ENCODE measurements around the gene ADGRB3. TPM values are rescaled to one million over a fixed set of nuclear protein-coding genes. Genes with fewer than 3 reads are reported as not detected.

Gene ADGRB3
- total and polyA plus RNA-seq, 2 donors (not counting 3 experiments of a cell fraction or from before 2014, with no cell fraction given), result not detected

GRCh38 chr6:69343851-69344250 is 708.8 kb downstream of the ADGRB3 start:
- intact Hi-C loops (cut with micrococcal nuclease), result no loop called here
- Histone ChIP-seq H3K4me1 (ENCODE audit: control insufficient read depth, extremely low read depth, insufficient read depth, low read length) (no peaks in the 10 kb centered on the region), H3K4me3 (replicated peaks in 1 of 3; ENCODE audit: insufficient read depth in 1 of 3, low read depth in 1 of 3, low read length in 3 of 3) (no peak overlapping the region), H3K36me3 (ENCODE audit: control insufficient read depth in 2 of 2, extremely low read depth in 1 of 2, insufficient read depth in 2 of 2, low read length in 2 of 2) (no peaks in the 10 kb centered on the region), H3K79me2 (ENCODE audit: control insufficient read depth, insufficient read depth, low read length) (no peaks in the 10 kb centered on the region), H3K4me2 (ENCODE audit: insufficient read depth, low read length) (no peak overlapping the region), H3K27ac (ENCODE audit: insufficient read depth, low read depth, low read length) (no peak overlapping the region), H2AFZ (ENCODE audit: low read depth, low read length) (no peak overlapping the region), H3K9me3 (replicated peaks; ENCODE audit: control insufficient read depth, insufficient read depth, low read length) (peaks cover 5% of the 10 kb centered on the region), H3K27me3 (ENCODE audit: control insufficient read depth in 2 of 2, insufficient read depth in 2 of 2, low read length in 2 of 2) (no peaks in the 10 kb centered on the region), H4K20me1 (replicated peaks; ENCODE audit: control insufficient read depth, extremely low read depth, insufficient read depth, low read length) (no peaks in the 10 kb centered on the region), H3K9me1 (replicated peaks; ENCODE audit: control insufficient read depth, extremely low read depth, insufficient read depth, low read length) (no peaks in the 10 kb centered on the region), H3K9ac (replicated peaks; ENCODE audit: extremely low read depth, insufficient read depth, low read length) (no peak overlapping the region)
- DNase-seq (ENCODE audit: low read depth, low spot score), result no peak
- POLR2A ChIA-PET, result no interaction called here
- BruUV-seq (replicated peaks), result no TSS peak
- no peak for TF ChIP-seq EZH2 (IDR thresholded peaks at IDR 0.05; ENCODE audit: borderline replicate concordance, low read depth, low read length, severe bottlenecking)
- no peak for TF ChIP-seq JUN (IDR thresholded peaks at IDR 0.05; ENCODE audit: borderline replicate concordance, insufficient read depth, insufficient read length, low read depth)
- no peak for TF ChIP-seq MAX (IDR thresholded peaks at IDR 0.05; ENCODE audit: insufficient read depth, insufficient read length)
- no peak for TF ChIP-seq FOS (IDR thresholded peaks at IDR 0.05; ENCODE audit: borderline replicate concordance, insufficient read depth, low read length)
- no peak for TF ChIP-seq CTCF (IDR thresholded peaks at IDR 0.05; ENCODE audit: extremely low read depth in 1 of 2, insufficient read depth in 1 of 2, low read depth in 1 of 2, low read length in 2 of 2)
- no peak for TF ChIP-seq MYC (IDR thresholded peaks at IDR 0.05; ENCODE audit: low read depth, low read length)
- no peak for TF ChIP-seq POLR2A (IDR thresholded peaks at IDR 0.05; ENCODE audit: low read depth, low read length)
- TF ChIP-seq GATA2 (IDR thresholded peaks at IDR 0.05; ENCODE audit: insufficient read depth, insufficient read length, low read depth, low read length), result no peak
- TF ChIP-seq POLR2AphosphoS5 (IDR thresholded peaks at IDR 0.05; ENCODE audit: insufficient read depth, low read depth, low read length), result no peak
- dilution Hi-C loops (cut with MboI; ENCODE audit: extremely low pct_ligation_motif_present, low sequenced_read_pairs), result no loop called here
- no peak for FAIRE-seq
- CTCF ChIA-PET, result no interaction called here
